Activated effector memory CD4-positive, alpha-beta T cell treated with Interleukin-2 at 50 U/mL for 16 hours (primary cell): ENCODE results near the gene ANXA10.
"Not testable (repeated sequence)": the region's sequence is repeated elsewhere in the genome, so short reads cannot be mapped to it uniquely, and the experiment has no call there.

Experiments
- DNase-seq: peaks from one replicate; pipeline ENCODE4 v3.0.0-alpha.2; 2020

ANXA10 gene

DNA sequence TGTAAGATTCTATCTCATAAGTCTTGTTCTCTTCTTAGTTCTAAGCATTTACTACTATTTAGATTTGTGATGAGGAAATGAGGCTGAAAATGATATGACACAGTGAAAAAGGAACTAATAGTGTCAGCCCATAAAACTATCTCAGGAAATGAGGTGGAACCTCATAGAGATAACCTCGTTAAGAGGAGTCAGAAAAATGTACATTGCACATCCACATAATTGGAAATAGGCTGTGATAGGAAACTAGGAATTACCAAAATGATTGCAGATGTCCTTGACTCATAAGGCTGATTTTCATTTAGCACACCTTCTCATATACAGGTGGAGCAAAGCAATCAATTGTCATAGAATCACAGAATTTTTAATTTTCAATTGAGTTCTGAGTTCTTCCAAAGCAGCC is 26.8 kb downstream of the ANXA10 start:
- no peak for DNase-seq

DNA sequence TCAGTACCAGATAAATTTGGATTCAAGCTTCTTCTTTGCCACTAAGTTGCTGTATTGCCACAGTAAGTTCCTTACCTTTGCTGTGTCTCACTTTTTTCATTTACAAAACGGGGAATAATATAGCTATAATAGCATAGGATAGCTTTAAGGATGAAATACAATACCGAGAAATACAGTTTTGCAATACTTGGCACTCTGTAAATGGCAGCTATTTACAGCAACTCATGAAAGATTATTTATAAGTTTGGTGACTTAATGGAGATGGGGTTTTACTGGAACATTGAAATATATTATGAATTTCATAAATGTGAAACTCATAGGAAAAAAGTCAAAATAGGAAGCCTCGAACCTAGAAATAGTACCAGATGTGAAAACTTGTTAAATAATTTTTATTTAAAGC is 27.6 kb downstream of the ANXA10 start:
- DNase-seq, result no peak

DNA sequence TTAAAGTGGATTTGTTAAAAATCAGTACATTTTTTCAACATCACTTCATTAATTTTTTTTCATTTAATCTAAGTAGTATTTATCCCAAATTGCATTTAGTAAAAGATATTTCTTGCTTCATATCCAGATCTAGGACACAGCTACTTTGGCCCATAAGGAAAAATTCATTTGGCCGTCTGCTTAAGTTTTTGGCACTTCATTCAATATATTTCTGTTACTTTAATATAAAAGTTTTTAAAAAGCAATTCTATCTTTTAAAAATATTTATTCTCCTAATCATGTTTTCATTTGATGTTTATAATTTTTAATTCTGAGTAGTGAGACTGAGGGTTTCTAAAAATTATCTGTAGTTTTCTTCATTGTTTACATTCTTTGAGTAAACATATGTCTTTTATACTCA is 28.5 kb downstream of the ANXA10 start:
- no peak for DNase-seq

GRCh38 chr4:168124008-168124641 is 31.8 kb downstream of the ANXA10 start:
- no peak for DNase-seq

GRCh38 chr4:168126952-168127351 is 34.6 kb downstream of the ANXA10 start:
- no peak for DNase-seq

DNA sequence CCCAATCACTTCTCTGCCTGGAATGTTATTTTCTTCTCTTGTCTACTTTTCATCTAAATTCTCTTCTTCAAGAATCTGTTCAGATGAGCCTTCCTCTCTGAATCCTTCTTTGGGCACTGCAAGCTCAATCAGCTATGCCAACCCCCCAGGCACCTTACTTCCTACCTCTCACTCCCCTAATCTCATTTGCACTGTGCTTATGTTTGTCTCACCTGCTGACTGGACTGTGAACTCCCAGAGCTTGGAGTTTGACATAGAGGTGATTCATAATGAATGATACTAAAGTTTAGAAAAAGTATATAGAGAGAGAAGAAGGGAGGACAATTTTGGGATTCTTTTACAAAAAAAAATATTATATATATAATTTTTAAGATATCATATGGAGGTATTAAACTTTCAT is 36.3 kb downstream of the ANXA10 start:
- DNase-seq, result no peak

DNA sequence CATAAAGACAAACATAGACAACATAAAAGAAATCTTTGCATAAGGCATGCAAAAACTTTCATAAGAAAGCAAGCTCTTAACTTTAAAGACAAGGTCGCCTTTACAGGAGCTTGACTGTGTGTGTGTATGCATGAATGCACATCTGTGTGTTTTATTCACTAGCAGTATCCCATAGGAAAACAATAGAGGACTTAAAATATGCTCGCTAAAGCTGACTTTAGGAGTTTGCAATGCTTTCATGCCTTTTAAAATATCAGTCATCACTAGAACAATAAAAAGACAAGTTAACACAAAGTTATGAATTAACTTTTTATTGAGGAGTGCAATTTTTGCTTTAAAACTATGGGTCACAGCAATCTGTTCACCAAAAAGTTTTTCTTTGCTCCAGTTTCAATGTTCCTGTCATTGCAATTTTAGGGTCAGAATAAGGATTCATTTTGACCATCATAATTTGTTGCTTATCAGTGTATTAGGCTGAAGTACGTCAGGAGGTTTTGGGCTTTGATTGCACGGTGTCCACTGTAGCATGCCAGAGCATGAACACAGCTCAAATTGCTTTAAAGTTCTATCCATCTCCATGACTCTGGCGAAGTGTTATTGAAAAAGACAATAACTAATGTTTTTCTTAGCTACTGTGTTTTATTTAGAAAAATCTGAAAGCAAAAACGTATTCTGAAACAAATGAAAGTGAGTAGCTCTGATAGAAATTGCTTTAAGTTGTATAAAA is 36.9 kb downstream of the ANXA10 start:
- no peak for DNase-seq

DNA sequence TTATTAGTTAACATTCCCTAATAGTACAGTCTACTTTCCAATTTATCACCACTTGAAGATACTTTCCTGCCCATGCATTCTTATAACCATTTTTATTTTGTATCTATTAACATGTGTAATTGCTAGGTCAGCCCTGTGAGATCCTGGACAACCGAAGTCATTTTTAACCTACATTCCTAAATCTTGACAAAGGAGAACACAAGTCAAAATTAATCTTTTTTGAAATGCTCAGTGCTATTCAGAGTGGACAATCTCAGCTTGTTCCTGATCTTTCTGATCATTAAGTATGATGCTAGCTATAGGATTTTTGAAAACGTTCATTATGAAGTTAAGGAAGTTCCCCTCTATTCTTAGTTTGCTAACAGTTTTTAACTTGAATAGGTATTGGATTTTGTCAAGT is 37.5 kb downstream of the ANXA10 start:
- DNase-seq, result no peak

DNA sequence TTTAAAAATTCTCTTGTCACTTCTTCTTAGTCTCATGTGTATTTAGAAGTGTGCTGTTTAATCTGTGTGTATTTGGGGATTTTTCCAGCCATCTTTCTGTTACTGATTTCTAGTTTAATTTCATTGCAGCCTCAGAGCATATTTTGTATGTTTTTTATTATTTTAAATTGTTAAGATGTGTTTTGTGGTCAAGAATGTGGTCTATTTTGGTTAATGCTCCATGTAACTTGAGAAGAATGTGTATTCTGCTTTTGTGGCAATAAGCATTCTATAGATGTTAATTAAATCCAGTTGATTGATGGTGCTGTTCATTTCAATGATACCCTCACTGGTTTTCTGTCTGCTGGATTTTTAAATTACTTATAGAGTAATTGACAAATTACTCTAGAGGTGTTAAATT is 38.9 kb downstream of the ANXA10 start:
- DNase-seq, result no peak

GRCh38 chr4:168134651-168135050 is 42.3 kb downstream of the ANXA10 start:
- no peak for DNase-seq

DNA sequence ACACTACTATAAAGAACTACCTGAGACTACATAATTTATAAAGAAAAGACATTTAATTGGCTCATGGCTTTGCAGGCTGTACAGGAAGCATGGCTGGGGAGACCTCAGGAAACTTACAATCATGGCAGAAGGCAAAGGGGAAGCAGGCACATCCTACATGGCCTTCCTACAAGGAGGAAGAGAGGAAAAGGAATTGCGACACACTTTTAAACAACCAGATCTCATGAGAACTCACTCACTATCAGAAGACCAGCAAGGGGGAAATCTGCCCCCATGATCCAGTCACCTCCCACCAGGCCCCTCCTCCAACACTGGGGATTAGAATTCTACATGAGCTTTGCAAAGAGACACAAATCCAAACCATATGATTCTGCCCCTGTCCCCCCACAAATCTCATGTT is 43.5 kb downstream of the ANXA10 start:
- not testable (repeated sequence) for DNase-seq

DNA sequence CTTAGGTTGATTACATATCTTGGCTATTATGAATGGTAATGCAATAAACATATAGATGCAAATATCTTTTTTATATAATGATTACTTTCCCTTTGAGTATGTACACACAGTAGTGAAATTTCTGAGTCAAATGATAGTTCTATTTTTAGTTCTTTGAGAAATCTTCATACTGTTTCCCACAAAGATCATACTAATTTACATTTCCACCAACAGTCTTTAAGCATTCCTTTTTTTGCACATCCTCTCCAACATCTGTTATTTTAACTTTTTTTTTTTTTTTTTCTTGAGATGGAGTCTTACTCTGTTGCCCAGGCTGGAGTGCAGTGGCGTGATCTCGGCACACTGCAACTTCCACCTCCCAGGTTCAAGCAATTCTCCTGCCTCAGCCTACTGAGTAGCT is 45.4 kb downstream of the ANXA10 start:
- DNase-seq, result not testable (repeated sequence)

DNA sequence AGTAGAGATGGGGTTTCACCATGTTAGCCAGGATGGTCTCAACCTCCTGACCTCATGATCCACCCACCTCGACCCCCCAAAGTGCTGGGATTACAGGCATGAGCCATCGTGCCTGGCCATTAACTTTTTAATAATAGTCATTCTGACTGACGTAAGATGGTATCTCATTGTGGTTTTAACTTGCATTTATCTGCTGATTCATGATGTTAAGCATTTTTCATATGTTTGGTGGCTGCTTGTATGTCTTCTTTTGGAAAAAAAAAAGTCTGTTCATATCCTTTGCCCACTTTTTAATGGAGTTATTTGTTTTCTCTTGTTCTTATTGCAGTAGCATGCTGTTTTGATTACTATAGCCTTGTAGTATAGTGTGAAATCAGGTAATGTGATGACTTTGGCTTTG is 45.8 kb downstream of the ANXA10 start:
- no peak for DNase-seq

GRCh38 chr4:168139336-168139735 is 47.0 kb downstream of the ANXA10 start:
- no peak for DNase-seq

DNA sequence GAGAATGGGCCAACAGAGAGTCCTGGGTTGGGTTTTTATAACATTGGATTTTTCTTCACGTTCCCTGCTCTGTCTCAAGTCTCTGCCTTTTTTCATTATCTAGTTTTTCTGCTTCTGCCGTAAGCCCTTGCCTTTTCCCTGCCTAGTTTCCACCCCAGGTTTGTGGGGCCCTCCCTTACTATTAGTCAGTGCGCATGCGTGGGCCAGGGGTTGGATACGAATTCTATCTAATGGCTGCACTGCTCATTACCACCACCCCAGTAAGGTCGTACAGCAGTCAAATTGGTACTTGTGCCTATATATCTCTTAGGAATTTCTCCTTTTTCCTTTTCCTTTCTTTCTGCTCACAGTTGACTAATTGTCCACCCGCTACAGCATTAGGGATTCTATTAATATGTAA is 49.4 kb downstream of the ANXA10 start:
- DNase-seq, result no peak

GRCh38 chr4:168143601-168144000 is 51.3 kb downstream of the ANXA10 start:
- DNase-seq, result no peak

DNA sequence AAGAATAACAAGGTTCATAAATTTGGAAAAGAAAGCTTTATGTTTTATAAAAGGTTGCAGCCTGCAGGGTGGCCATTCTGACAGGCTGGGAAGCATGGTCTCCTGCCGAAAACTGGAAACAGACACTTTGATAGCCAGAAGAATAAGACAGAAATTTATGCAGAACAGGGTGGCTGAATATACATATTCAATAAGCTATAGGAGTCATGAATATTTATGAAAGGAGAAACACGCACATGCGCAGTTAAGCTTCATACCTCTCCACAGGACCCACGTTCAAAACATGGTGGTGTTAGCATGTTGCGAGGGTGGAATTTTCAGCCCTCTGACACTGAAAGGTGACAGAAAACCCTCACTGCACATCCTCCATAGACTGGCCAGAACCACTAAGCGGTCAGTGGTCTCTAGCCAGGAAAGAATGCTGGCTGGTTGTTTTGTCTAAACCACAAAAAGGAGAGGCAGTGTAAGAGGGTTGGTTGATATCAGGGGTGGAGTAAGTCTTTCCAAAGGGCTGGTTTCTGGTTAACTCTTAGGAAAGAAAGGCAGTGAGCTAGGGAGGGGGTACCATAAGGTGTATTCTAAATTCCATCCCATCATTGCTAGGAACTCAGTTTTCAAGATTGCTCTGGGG is 58.2 kb downstream of the ANXA10 start:
- DNase-seq, result no peak

GRCh38 chr4:168151327-168151726 is 59.0 kb downstream of the ANXA10 start:
- no peak for DNase-seq

GRCh38 chr4:168152837-168153500 is 60.6 kb downstream of the ANXA10 start:
- DNase-seq, result no peak

DNA sequence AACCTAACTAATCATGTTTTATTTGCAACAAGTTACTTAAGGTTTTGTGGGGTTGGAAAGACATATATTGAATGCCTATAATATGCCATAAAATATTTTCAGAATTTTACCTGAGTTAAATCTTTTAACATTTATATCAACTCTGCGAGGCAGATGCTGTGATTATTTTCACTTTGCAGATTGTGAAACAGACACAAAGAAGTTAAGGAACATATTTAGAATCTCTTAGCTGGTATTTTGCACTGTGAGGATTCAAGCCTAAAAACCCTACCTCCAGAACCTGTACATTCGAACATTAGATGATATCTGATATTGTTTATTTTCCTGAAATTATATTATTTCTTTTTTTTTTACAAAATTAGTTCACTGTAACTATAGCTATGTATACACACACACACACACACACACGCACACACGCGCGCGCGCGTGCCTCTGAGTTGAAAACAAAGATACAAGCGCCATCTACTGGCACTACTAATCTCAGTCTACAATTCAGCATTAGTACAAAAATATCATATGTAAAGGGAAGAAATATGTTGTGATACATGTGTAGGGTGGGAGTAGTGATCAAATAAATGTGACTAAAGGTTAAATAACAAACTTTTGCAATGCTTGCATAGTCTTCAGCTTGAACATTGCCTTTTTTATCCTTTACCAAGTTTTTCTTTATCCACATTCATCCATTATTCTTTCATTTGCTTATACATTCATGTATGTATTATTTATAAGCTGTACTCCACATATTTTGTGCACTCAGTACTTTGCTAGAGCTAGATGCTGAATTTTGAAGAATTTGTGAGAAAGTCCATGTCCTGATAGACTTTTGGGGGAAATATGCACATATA is 61.5 kb downstream of the ANXA10 start:
- peak; percentile 47 for DNase-seq

- no peak for DNase-seq
Measured at GRCh38 chr4:168154546-168155277, 62.4 kb downstream of the ANXA10 start.

- no peak for DNase-seq
Measured at GRCh38 chr4:168162604-168163003, 70.3 kb downstream of the ANXA10 start.
